Osteocyte (in vitro differentiated cells): ENCODE results near the gene MUC22. TPM values are rescaled to one million over a fixed set of nuclear protein-coding genes. Genes with fewer than 3 reads are reported as not detected.

Experiments
- DNase-seq: peaks from one replicate; pipeline ENCODE4 v3.0.0; 2021; ENCODE audit warnings: mixed read lengths; ENCODE audit not compliant: unreplicated experiment; ENCODE audit errors: extremely low spot score
- H3K27ac Mint-ChIP-seq: one replicate; pipeline ENCODE4 v1.8.0; 2021; ENCODE audit warnings: mild to moderate bottlenecking, mixed read lengths; ENCODE audit not compliant: unreplicated experiment
- H3K27me3 Mint-ChIP-seq: one replicate; pipeline ENCODE4 v1.8.0; 2021; ENCODE audit warnings: mixed read lengths; ENCODE audit not compliant: unreplicated experiment
- H3K36me3 Mint-ChIP-seq: one replicate; pipeline ENCODE4 v1.8.0; 2021; ENCODE audit warnings: mixed read lengths; ENCODE audit not compliant: unreplicated experiment
- H3K4me1 Mint-ChIP-seq: one replicate; pipeline ENCODE4 v1.8.0; 2021; ENCODE audit warnings: mixed read lengths; ENCODE audit not compliant: unreplicated experiment
- H3K4me3 Mint-ChIP-seq: one replicate; pipeline ENCODE4 v1.8.0; 2021; ENCODE audit warnings: mild to moderate bottlenecking, moderate library complexity, mixed read lengths; ENCODE audit not compliant: unreplicated experiment
- H3K9me3 Mint-ChIP-seq: one replicate; pipeline ENCODE4 v1.8.0; 2021; ENCODE audit warnings: mixed read lengths; ENCODE audit not compliant: unreplicated experiment
- CTCF ChIP-seq: fragments of 200-600 bp; sonication (generic); IDR thresholded peaks from 2 replicates; pipeline ENCODE4 v1.5.0; 2021; ENCODE audit warnings: antibody characterized with exemption, mild to moderate bottlenecking, moderate library complexity
- total RNA-seq: library from RNA; stranded (reverse); gene quantifications from 2 replicates; pipeline ENCODE4 v1.2.1, GENCODE V29; 2021

The MUC22 gene
- total RNA-seq, 1 donor from 2014 or later = not detected

- Mint-ChIP-seq H3K4me1 (peaks cover 23% of the 10 kb centered on the region), H3K9me3 (no peaks in the 10 kb centered on the region), H3K27me3 (no peaks in the 10 kb centered on the region), H3K4me3 (no peak overlapping the region), H3K27ac (no peak overlapping the region), H3K36me3 (no peaks in the 10 kb centered on the region)
- TF ChIP-seq CTCF = peak; percentile 88
- peak; percentile 92 for DNase-seq
Measured at GRCh38 chr6:31068669-31069340, 58.5 kb downstream of the MUC22 start.

GRCh38 chr6:31070711-31071197 lies 60.5 kb downstream of the MUC22 start:
- H3K27ac Mint-ChIP-seq = no peak overlapping the region
- no peak for DNase-seq

GRCh38 chr6:31074401-31074800 lies 64.1 kb downstream of the MUC22 start:
- no peaks in the 10 kb centered on the region for H3K36me3 Mint-ChIP-seq
- DNase-seq = no peak
- no peak for TF ChIP-seq CTCF
- H3K27me3 Mint-ChIP-seq = no peaks in the 10 kb centered on the region
- H3K4me3 Mint-ChIP-seq = no peak overlapping the region
- peak overlapping the region; percentile 74 for H3K27ac Mint-ChIP-seq
- H3K4me1 Mint-ChIP-seq = peaks cover 38% of the 10 kb centered on the region
- no peaks in the 10 kb centered on the region for H3K9me3 Mint-ChIP-seq

More at GRCh38 chr6:31070711-31071197, 60.5 kb downstream of the MUC22 start:
- Mint-ChIP-seq H3K4me3 (no peak overlapping the region), H3K9me3 (no peaks in the 10 kb centered on the region), H3K27me3 (no peaks in the 10 kb centered on the region), H3K36me3 (no peaks in the 10 kb centered on the region), H3K4me1 (peaks cover 36% of the 10 kb centered on the region)
- peak; percentile 76 for TF ChIP-seq CTCF

- TF ChIP-seq CTCF = no peak
- Mint-ChIP-seq H3K27me3 (no peaks in the 10 kb centered on the region), H3K36me3 (no peaks in the 10 kb centered on the region), H3K4me1 (peaks cover 40% of the 10 kb centered on the region), H3K27ac (no peak overlapping the region), H3K9me3 (no peaks in the 10 kb centered on the region), H3K4me3 (no peak overlapping the region)
- DNase-seq = no peak
Measured at GRCh38 chr6:31075528-31075927, 65.3 kb downstream of the MUC22 start.

GRCh38 chr6:31076611-31077010 lies 66.3 kb downstream of the MUC22 start:
- no peak overlapping the region for H3K4me3 Mint-ChIP-seq

More at GRCh38 chr6:31076611-31077010, 66.3 kb downstream of the MUC22 start:
- H3K36me3 Mint-ChIP-seq = no peaks in the 10 kb centered on the region
- H3K27me3 Mint-ChIP-seq = no peaks in the 10 kb centered on the region
- H3K9me3 Mint-ChIP-seq = no peaks in the 10 kb centered on the region
- H3K4me1 Mint-ChIP-seq = peaks cover 39% of the 10 kb centered on the region
- DNase-seq = no peak
- TF ChIP-seq CTCF = no peak
- no peak overlapping the region for H3K27ac Mint-ChIP-seq
